Measurements from ENCODE around the gene GRIP2.

Gene GRIP2

DNA sequence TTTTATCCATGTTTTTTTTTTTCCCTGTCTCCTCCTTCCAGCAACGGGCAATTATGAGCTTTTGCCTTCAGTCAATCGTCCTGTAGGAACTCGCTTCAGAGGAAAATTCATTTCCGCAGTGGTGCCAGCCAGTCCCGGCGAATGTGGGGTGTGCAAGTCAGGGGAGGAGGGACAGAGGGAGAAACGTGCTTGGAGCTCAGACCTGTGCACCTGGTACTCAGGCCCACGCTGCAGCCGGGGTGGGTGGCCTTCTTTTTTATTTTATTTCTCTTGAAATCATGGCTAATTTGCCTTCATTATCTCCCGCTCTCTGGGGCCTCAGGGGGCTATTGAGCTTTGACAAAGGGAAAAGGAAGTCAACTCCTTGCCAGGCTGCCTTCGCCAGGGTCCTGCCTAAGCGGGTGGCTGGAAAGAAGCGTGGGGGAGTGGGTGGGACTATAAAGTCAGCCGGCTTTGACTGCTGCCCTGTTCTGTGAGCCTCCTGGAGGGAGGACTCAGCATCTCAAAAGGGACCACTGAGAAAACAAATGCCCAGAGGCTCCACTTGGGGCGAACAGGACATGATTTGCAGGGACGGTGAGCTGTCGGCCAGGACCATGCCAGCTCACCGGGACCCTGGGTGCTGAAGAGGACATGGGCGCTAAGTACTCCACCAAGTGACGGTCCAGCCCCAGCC is 5.5 kb downstream of the GRIP2 start:
- TF ChIP-seq, protein P1, sequence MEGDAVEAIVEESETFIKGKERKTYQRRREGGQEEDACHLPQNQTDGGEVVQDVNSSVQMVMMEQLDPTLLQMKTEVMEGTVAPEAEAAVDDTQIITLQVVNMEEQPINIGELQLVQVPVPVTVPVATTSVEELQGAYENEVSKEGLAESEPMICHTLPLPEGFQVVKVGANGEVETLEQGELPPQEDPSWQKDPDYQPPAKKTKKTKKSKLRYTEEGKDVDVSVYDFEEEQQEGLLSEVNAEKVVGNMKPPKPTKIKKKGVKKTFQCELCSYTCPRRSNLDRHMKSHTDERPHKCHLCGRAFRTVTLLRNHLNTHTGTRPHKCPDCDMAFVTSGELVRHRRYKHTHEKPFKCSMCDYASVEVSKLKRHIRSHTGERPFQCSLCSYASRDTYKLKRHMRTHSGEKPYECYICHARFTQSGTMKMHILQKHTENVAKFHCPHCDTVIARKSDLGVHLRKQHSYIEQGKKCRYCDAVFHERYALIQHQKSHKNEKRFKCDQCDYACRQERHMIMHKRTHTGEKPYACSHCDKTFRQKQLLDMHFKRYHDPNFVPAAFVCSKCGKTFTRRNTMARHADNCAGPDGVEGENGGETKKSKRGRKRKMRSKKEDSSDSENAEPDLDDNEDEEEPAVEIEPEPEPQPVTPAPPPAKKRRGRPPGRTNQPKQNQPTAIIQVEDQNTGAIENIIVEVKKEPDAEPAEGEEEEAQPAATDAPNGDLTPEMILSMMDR (IDR thresholded peaks at IDR 0.05): no peak

DNA sequence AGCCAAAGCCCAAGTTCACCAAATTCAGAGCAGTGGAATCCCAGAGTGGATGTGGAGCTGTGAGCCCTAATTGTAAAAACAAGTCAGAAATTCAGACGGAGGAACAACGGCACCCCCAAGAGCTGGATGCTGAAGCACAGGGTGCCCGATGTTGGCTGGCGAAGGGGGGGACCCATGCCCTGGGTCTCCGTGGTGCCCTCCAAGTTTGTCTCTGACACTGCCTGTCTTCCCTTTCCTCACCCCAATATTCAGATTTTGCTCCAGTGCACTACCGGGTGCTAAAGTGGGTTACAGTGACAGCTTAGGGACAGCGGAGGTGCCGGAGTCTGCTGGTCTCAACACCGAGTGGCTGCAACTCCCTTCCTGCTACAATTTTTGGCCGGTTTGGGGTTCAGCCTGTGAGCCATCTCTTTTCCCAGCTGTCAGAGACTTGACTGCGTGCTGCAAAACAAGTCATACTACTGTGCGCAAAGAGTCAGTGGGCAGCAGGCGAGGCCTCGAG is 6.6 kb downstream of the GRIP2 start:
- Histone ChIP-seq H3K9me3 (ENCODE audit: control insufficient read depth, low read length) (no peaks in the 10 kb centered on the region), H3K4me1 (no peaks in the 10 kb centered on the region), H3K27ac (no peak overlapping the region), H2AFZ (no peak overlapping the region), H3K4me3 (ENCODE audit: low read depth, low read length) (no peak overlapping the region), H3K36me3 (ENCODE audit: control insufficient read depth, insufficient read depth, low read length) (no peaks in the 10 kb centered on the region), H3K27me3 (ENCODE audit: control insufficient read depth, insufficient read depth, low read length) (no peaks in the 10 kb centered on the region), H3K9ac (no peak overlapping the region), H3K79me2 (no peaks in the 10 kb centered on the region), H3K4me2 (ENCODE audit: low read length) (no peak overlapping the region)
- TF ChIP-seq, protein P1 (IDR thresholded peaks at IDR 0.05): no peak

More for the DNA sequence above, 5.5 kb downstream of the GRIP2 start:
- no peak overlapping the region for H2AFZ ChIP-seq
- no peak overlapping the region for H3K4me2 ChIP-seq (ENCODE audit: low read length)
- no peaks in the 10 kb centered on the region for H3K79me2 ChIP-seq
- H3K4me3 ChIP-seq (ENCODE audit: low read depth, low read length): no peak overlapping the region
- H3K27me3 ChIP-seq (ENCODE audit: control insufficient read depth, insufficient read depth, low read length): no peaks in the 10 kb centered on the region
- no peaks in the 10 kb centered on the region for H3K4me1 ChIP-seq
- H3K36me3 ChIP-seq (ENCODE audit: control insufficient read depth, insufficient read depth, low read length): no peaks in the 10 kb centered on the region
- no peaks in the 10 kb centered on the region for H3K9me3 ChIP-seq (ENCODE audit: control insufficient read depth, low read length)
- H3K27ac ChIP-seq: no peak overlapping the region
- no peak overlapping the region for H3K9ac ChIP-seq

DNA sequence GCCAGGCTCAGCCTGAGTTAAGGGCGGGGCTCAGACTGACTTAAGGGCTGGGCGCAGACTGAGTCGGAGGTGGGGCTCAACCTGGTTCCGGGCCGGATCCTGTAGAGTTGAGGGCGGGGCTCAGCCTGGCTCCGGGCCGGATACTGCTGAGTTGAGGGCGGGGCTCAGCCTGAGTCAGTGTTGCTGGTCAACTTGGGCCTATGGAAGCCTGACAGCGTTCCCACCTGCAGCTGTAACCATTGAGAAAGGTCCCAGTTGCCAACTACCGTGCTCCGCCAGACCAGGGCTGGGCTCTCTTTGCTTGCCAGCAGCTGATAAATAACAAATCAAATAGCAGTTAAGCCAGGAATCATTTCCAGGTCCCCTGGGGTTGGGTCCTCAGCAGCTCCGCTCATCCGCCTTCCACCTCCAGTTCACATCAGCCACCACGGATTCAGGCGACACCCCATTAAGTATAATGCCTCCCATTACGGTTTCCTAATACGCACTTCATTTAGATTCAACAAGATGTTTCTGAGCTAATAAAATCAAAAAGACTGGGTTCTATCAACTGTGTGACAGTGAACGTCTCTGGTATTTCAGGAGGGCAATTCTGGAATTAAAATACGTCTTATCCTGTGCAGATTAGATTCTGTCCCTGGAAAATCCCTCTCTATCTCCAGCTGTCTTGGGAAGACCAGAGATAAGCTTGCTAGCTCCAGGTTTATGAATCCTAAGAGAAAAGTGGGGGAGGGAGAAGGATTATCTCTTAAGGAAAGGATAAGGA is 7.3 kb downstream of the GRIP2 start:
- Histone ChIP-seq H3K27ac (no peak overlapping the region), H3K9me3 (ENCODE audit: control insufficient read depth, low read length) (no peaks in the 10 kb centered on the region), H2AFZ (no peak overlapping the region), H3K79me2 (no peaks in the 10 kb centered on the region), H3K36me3 (ENCODE audit: control insufficient read depth, insufficient read depth, low read length) (no peaks in the 10 kb centered on the region), H3K4me3 (ENCODE audit: low read depth, low read length) (no peak overlapping the region), H3K9ac (no peak overlapping the region), H3K27me3 (ENCODE audit: control insufficient read depth, insufficient read depth, low read length) (no peaks in the 10 kb centered on the region), H3K4me2 (ENCODE audit: low read length) (no peak overlapping the region), H3K4me1 (no peaks in the 10 kb centered on the region)
- TF ChIP-seq, protein P1 (IDR thresholded peaks at IDR 0.05): no peak

DNA sequence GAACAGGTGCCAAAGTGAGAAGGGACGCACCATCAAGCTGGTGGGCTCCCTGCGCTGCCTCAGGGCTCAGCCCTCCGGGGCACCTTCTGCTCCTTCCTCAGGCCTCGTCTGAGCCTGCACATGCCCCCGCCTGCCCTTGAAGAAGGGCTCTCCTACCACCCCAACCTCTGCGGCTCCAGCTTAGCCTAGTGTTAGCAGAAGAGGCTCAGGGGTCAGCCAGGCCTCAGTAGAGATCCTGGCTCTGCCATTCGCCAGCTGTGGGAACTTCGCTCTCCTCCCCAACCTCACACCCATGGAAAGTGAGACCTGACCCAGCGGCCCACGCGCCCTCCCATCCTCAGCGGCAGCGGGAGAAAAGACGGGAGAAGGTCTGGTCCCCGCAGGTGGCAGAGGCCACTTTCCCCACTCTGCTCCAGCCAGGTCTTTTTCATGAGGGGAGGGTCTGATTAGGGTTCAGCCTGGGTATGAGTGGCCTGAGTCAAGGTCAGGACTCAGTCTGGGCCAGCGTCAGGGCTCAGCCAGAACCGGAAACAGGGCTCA is 8.2 kb downstream of the GRIP2 start:
- Histone ChIP-seq H3K4me1 (no peaks in the 10 kb centered on the region), H3K9me3 (ENCODE audit: control insufficient read depth, low read length) (no peaks in the 10 kb centered on the region)
- TF ChIP-seq, protein P1 (IDR thresholded peaks at IDR 0.05): no peak

More for the DNA sequence above, 8.2 kb downstream of the GRIP2 start:
- no peak overlapping the region for H3K27ac ChIP-seq
- H3K79me2 ChIP-seq: no peaks in the 10 kb centered on the region
- no peaks in the 10 kb centered on the region for H3K27me3 ChIP-seq (ENCODE audit: control insufficient read depth, insufficient read depth, low read length)
- H2AFZ ChIP-seq: no peak overlapping the region
- no peak overlapping the region for H3K9ac ChIP-seq
- no peaks in the 10 kb centered on the region for H3K36me3 ChIP-seq (ENCODE audit: control insufficient read depth, insufficient read depth, low read length)
- H3K4me2 ChIP-seq (ENCODE audit: low read length): no peak overlapping the region
- H3K4me3 ChIP-seq (ENCODE audit: low read depth, low read length): no peak overlapping the region
